WERI-Rb-1 (cell line): Measurements from ENCODE around the gene DYNC1H1.
A peak's percentile ranks its signal among the peaks of the same experiment; 100 is the strongest.

Source experiments
- DNase-seq: peaks from one replicate; pipeline ENCODE4 v3.0.0-alpha.2; 2020
- H3K27ac ChIP-seq: fragments of 250-450 bp; sonication (Bioruptor Pico); 2 replicates; pipeline ENCODE4 v1.5.1; 2020; ENCODE audit warnings: mild to moderate bottlenecking, moderate library complexity
- H3K27me3 ChIP-seq: fragments of 250-450 bp; sonication (Bioruptor Pico); 2 replicates; pipeline ENCODE4 v1.5.1; 2021; ENCODE audit warnings: mild to moderate bottlenecking, low read depth, moderate library complexity; ENCODE audit not compliant: insufficient read depth, severe bottlenecking
- H3K36me3 ChIP-seq: fragments of 250-450 bp; sonication (Bioruptor Pico); 2 replicates; pipeline ENCODE4 v1.5.1; 2020; ENCODE audit warnings: mild to moderate bottlenecking, moderate library complexity
- H3K4me3 ChIP-seq: 2 replicates; pipeline ENCODE4 v1.5.1; 2011; ENCODE audit warnings: low read depth, mild to moderate bottlenecking, control low read depth, low read length
- H3K9me3 ChIP-seq: fragments of 250-450 bp; sonication (Bioruptor Pico); 2 replicates; pipeline ENCODE4 v1.5.1; 2021; ENCODE audit warnings: mild to moderate bottlenecking, moderate library complexity; ENCODE audit not compliant: severe bottlenecking
- CTCF ChIP-seq: IDR thresholded peaks from 2 replicates; pipeline ENCODE4 v1.5.1; 2011; ENCODE audit warnings: low read depth, mild to moderate bottlenecking, control low read depth, inconsistent platforms, low read length

The DYNC1H1 gene

GRCh38 chr14:101961746-101962502 lies 2.4 kb upstream of the DYNC1H1 start:
- H3K4me3 ChIP-seq: no peak overlapping the region
- no peaks in the 10 kb centered on the region for H3K27me3 ChIP-seq
- no peak for DNase-seq
- peaks cover 4% of the 10 kb centered on the region for H3K36me3 ChIP-seq
- TF ChIP-seq CTCF: no peak
- H3K27ac ChIP-seq: no peak overlapping the region
- no peaks in the 10 kb centered on the region for H3K9me3 ChIP-seq

GRCh38 chr14:101962503-101962874 lies 1.9 kb upstream of the DYNC1H1 start:
- no peak overlapping the region for H3K4me3 ChIP-seq
- H3K27ac ChIP-seq: no peak overlapping the region
- peak; percentile 30 for DNase-seq
- no peak for TF ChIP-seq CTCF
- no peaks in the 10 kb centered on the region for H3K27me3 ChIP-seq
- peaks cover 9% of the 10 kb centered on the region for H3K36me3 ChIP-seq
- H3K9me3 ChIP-seq: no peaks in the 10 kb centered on the region

GRCh38 chr14:101963052-101963451 lies 1.3 kb upstream of the DYNC1H1 start:
- Histone ChIP-seq H3K27ac (no peak overlapping the region), H3K4me3 (no peak overlapping the region), H3K36me3 (peaks cover 12% of the 10 kb centered on the region), H3K27me3 (no peaks in the 10 kb centered on the region), H3K9me3 (no peaks in the 10 kb centered on the region)
- DNase-seq: no peak
- TF ChIP-seq CTCF: no peak

- no peak for TF ChIP-seq CTCF
- H3K4me3 ChIP-seq: peak overlapping the region; percentile 45
Observed at GRCh38 chr14:101963656-101964296, 597 bp upstream of the DYNC1H1 start.

GRCh38 chr14:101965181-101965544 lies 790 bp downstream of the DYNC1H1 start:
- DNase-seq: peak; percentile 48
- Histone ChIP-seq H3K4me3 (peak overlapping the region; percentile 57), H3K36me3 (peaks cover 25% of the 10 kb centered on the region), H3K27me3 (no peaks in the 10 kb centered on the region), H3K9me3 (no peaks in the 10 kb centered on the region), H3K27ac (peak overlapping the region; percentile 92)
- TF ChIP-seq CTCF: no peak

More at GRCh38 chr14:101963656-101964296, 597 bp upstream of the DYNC1H1 start:
- peak; percentile 33 for DNase-seq
- no peaks in the 10 kb centered on the region for H3K9me3 ChIP-seq
- H3K27ac ChIP-seq: peak overlapping the region; percentile 65
- H3K36me3 ChIP-seq: peaks cover 17% of the 10 kb centered on the region
- H3K27me3 ChIP-seq: no peaks in the 10 kb centered on the region
